Activated CD8-positive, alpha-beta memory T cell treated with anti-CD3 and anti-CD28 coated beads for 1 hour (primary cell): ENCODE data around the gene TRIM44.
"Not testable (repeated sequence)": the region's sequence is repeated elsewhere in the genome, so short reads cannot be mapped to it uniquely, and the experiment has no call there.

Source experiments
- DNase-seq, 2 donors: peaks; one replicate each; pipeline ENCODE4 v3.0.0-alpha.2; 2020; ENCODE audit warnings: low read depth in 1 of 2; ENCODE audit errors: extremely low read depth in 1 of 2

The TRIM44 gene

DNA sequence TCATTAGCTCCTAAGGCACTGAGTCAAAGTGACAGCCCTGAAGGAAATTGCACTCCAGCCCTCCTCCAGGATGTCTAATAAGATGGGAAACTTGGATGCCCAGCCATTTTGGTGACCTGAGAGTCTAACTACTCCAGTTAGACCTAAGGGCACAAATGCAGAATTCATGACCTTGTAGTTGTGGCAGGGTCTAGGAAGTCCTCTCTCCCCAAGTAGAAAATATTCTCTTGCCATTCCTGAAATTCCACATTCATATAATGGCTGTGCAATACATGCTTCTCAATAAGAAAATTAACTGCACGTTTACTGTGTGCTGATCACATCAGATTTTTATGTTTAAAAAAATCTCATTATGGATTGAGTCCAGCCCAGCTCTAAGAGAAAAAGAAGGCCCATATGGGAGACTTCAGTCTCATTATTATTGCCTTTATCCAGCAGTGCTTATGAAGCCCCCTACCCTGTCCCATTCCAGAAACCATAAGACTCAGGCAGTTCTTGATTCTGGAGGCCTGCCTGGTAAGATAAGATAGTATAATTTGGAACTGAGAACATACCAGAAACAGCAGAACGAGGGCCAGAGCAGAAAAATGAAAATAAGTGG lies 147.6 kb downstream of the TRIM44 start:
- DNase-seq, result no peak

DNA sequence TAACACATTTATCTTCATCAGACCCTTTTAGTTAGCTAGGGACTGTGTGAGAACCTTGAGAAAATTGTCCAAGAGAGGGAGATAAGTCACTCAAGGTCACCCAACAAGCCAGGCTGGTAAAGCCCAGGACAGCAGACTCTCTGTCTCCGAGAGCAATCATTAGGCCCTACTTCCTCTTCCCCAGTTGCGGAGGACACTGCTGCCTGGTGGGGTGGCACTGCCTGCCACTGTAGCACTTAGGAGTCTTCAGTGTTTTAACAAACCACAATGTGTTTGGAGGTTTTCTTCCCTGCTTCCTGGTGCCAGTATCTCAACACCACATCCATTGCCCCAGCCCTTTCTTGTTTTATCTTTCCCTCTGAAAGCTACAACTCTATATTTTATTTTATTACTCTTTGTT lies 149.2 kb downstream of the TRIM44 start:
- no peak for DNase-seq

- DNase-seq, result no peak
Observed at GRCh38 chr11:35812828-35813227, 150.3 kb downstream of the TRIM44 start.

DNA sequence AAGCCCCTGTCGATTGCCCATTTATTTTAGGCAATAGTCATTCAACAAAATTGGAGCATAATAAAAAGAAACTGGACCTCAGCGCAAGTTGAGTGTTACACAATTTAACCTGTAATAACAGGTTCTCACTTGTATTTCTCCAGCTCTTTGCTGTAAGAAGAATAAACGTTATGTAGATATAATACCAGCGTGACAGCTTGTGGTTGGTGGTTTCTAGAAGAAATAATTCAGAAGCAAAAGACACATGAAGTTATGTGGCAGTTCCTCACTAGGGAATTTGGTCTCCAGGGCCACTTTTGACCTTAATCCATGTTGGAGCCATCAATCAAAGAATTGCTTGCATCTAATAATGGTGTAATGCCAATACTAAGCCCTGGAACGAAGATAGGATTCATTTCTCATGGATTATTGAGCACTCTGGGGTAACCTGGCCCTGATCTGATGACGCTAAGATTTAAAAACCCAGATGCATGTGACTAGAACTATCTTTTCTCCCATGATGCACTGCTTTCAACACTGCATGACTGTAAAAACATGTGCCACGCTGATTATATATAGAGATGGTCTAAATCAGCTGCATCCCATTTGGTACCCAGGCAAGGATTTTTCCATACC lies 151.6 kb downstream of the TRIM44 start:
- DNase-seq, result no peak

DNA sequence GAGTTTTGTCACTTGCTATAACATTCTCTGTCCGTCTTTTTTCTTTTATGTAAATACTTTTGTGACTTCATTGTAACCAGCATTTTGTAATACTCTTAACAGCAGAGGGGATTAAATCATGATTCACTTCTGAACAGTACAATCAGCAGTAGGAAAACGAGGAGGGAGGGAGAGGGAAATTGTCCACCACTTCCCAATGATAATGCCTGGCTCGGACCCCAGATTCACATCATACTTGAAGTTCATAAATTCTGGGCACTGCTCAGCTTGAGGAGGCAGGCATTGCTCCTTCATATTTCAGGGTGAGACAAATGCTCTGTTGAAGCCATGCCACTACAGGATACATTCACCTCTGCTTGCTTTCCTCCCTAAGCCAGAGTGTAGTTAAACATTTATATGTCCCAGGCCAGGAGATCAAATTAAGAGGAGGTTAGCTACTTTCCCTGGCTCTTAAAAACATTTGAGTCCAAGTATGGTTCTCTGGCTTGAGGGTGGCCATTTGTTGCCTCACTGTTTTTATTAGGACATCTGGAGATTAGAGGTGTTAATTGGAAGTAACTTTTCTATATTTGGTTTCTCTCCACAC lies 152.2 kb downstream of the TRIM44 start:
- DNase-seq, result no peak

- DNase-seq, result no peak
Observed at GRCh38 chr11:35815556-35816315, 153.2 kb downstream of the TRIM44 start.

- no peak for DNase-seq
Observed at GRCh38 chr11:35820614-35821013, 158.0 kb downstream of the TRIM44 start.

DNA sequence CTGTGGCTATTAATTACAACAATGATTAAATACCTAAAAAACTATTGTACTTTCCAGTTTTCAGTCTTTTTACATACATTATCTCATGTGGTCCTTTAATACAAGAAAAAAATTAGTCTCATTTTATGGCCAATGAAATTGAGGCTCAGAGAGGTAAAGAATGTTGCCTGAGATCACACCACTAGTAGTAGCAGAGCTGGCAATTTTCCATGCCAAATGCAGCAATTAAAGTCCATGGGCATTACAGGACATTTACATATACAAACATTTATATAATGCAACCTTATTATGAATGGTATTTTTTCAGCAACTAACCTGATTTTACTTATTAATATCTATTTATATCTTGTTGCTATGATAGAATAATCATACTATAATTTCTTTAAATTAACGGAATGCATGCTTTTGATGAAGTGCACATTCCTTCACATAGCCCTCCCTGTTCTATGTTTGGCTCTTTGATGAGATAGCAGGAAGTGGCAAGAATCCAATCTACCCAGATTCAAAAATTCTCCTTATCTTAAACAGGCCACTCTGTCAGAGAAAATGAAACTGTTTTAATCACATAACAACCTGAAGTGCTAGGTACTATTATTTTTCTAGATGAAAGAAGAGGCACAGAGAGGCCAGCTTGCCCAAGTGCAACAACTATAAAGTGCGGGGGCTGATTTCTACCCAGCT lies 160.4 kb downstream of the TRIM44 start:
- no peak for DNase-seq

- no peak for DNase-seq
Observed at GRCh38 chr11:35823742-35824298, 161.2 kb downstream of the TRIM44 start.

DNA sequence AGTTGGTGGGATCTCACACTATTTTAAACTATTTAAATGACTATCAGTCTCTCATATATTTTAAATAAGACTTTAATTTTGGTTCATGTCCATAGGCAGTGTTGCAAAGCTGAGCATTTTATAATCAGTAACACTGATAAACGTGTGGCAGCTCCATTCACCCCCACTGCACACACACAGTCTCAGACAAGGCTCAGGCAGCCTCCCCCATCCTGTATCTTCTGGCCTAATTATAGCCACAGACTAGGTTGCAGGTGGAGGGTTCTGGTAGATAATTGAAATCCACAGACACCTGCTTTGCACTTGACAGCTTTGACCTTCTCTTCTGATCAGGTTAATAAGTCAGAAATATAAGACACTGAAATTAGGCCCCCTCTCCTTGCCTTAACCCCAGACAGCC lies 162.8 kb downstream of the TRIM44 start:
- no peak for DNase-seq

DNA sequence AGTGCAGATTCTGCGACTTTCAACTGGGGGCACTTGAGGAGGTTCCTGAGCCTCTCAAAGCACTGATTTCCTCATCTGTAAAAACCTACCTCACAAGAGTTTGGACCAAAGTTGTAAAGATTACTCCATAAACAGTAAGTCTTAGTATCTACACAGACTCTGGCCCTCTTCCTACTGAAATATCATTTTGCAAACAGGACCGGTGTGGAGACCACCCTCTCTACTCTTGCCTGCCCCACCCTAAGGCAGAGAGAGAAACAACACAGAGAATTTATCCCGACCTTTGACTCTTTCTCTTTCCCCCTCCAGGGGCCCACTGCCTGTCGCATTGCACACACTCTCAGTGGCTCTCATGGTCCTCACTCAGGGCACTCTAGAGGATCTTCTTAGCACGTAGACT lies 163.4 kb downstream of the TRIM44 start:
- DNase-seq, result no peak

GRCh38 chr11:35826949-35827348 lies 164.4 kb downstream of the TRIM44 start:
- DNase-seq, result no peak

DNA sequence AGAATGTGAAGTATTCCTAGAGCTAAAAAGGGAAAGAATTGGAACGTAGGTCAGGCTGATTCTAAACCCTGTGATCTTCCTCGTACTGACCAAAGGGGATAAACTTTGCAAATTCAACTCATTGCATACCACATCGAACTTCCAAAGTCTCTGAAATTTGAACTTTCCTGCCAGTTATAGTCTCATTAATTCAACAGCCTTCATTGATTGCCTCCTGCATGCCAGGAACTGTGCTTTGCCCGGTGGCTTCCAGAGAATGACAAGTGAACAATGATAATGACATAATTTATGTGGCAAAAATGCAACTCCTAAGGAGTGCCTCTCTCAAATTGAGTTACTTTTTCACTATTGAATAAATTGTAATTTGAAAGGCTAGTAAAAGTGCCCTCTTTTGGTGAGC lies 173.6 kb downstream of the TRIM44 start:
- no peak for DNase-seq

- no peak for DNase-seq
Observed at GRCh38 chr11:35838071-35838470, 175.5 kb downstream of the TRIM44 start.

DNA sequence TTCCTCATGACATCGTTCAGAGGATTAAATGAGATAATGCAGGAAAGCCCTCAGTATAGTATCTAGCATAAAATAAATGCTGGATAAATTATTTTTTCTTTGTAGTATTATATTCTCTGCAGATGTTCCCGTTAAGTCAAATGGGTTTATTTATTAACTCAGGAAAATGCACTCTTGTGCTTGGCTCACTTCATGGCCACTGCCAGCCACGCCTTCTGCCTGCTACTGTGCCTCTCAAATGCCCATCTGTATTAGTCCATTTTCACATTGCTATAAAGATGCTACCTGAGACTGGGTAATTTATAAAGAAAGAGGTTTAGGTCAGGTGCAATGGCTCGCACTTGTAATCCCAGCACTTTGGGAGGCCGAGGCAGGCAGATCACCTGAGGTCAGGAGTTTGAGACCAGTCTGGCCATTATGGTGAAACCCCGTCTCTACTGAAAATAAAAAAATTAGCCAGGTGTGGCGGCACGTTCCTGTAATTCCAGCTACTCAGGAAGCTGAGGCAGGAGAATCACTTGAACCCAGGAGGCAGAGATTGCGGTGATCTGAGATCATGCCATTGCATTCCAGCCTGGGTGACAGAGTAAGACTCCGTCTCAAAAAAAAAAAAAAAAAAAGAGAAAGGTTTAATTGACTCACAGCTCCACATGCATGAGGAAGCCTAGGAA lies 176.3 kb downstream of the TRIM44 start:
- not testable (repeated sequence) for DNase-seq

- no peak for DNase-seq
Observed at GRCh38 chr11:35839368-35840161, 177.0 kb downstream of the TRIM44 start.

DNA sequence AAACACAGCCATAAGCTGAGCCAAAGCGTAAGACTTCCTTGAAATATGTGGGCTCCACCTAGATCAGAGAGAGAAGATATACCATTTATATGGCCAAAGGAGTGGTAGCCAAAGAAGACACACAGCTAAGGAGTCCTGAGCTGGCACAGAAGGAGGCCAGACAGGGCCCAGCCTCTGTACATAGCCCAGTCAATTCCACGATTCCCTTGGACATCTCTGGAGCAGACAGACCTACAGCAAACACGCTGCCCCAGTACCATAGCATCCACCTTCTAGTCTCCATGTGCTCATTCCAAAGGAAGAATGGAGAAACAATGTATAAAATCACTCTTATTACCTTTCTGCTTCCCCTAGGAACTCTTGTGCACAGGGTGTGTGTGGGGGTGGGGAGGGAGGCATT lies 179.2 kb downstream of the TRIM44 start:
- no peak for DNase-seq

DNA sequence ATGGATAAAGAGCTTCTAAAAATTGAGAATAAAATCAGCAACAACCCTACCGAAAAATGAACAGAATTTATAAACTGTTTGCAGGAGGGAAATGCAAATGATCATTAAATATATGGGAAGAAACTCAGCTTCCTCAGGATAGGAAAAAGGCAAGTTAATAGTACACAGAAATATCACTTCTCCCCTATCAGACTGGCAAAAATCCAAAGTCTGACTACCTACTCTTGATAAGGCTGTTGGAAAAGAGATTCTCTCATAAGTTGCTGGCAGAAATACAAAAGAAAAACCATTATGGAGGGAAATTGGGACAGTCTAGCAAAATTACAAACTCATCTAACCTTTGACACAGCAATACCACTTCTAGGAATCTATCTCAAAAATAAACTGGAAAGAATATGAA lies 180.4 kb downstream of the TRIM44 start:
- no peak for DNase-seq

GRCh38 chr11:35844579-35844978 lies 182.0 kb downstream of the TRIM44 start:
- DNase-seq, result no peak

DNA sequence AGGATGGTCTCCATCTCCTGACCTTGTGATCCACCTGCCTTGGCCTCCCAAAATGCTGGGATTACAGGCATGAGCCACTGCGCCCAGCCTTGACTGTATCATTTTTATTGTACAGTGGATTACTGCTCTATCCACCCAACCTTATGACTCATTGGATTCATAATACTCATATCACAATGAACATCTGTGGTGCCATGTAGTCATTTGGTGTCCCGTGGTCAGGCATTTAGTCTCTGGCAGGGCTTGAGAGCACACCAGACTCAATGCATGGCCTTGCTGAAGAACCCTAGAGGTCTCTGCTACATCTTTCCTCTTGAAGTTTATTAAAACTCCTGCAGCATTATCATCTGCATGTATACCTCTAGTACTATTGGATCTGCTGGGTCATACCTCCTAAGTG lies 183.3 kb downstream of the TRIM44 start:
- no peak for DNase-seq
